K562 (cell line): ENCODE results near the gene BAMBI. TPM values are rescaled to one million over a fixed set of nuclear protein-coding genes. Genes with fewer than 3 reads are reported as not detected.

Experiments
- BRD9 ChIP-seq: fragments of 450-650 bp; IDR thresholded peaks from 2 replicates; pipeline ENCODE4 v1.6.1; 2018; ENCODE audit warnings: low read depth; ENCODE audit not compliant: partially characterized antibody
- C11orf30 ChIP-seq: fragments of 450-650 bp; IDR thresholded peaks from 2 replicates; pipeline ENCODE4 v1.6.1; 2016; ENCODE audit warnings: low read depth, mild to moderate bottlenecking
- CBX1 ChIP-seq: sonication (generic); IDR thresholded peaks from 2 replicates; pipeline ENCODE4 v1.6.1; 2016; ENCODE audit warnings: antibody characterized with exemption, low read depth, mild to moderate bottlenecking
- E2F3 ChIP-seq: fragments of 250-450 bp; sonication (Bioruptor Pico); IDR thresholded peaks from 2 replicates; pipeline ENCODE4 v1.4.0; 2020; ENCODE audit warnings: mild to moderate bottlenecking
- ELF4 ChIP-seq: fragments of 450-650 bp; formaldehyde crosslinking; IDR thresholded peaks from 2 replicates; pipeline ENCODE4 v1.4.0; 2022; ENCODE audit warnings: missing genetic modification characterization
- KLF13 ChIP-seq: fragments of 450-650 bp; IDR thresholded peaks from 2 replicates; pipeline ENCODE4 v1.6.1; 2016; ENCODE audit warnings: missing genetic modification characterization, low read depth, mild to moderate bottlenecking, missing compliant biosample characterization, moderate library complexity, borderline replicate concordance
- MYBL2 ChIP-seq, 2 experiments: fragments of 450-650 bp in 1 of 2; sonication (generic) in 1 of 2; formaldehyde crosslinking in 1 of 2; IDR thresholded peaks; 2 replicates each; pipeline versions ENCODE4 v1.6.1 to v1.8.1; 2017 to 2022; ENCODE audit warnings: borderline replicate concordance in 1 of 2, inconsistent platforms in 1 of 2, low read depth in 1 of 2, mild to moderate bottlenecking in 1 of 2, missing genetic modification reagents in 1 of 2, moderate library complexity in 1 of 2
- NEUROD1 ChIP-seq: fragments of 150-350 bp; IDR thresholded peaks from 2 replicates; pipeline ENCODE4 v1.6.1; 2014; ENCODE audit warnings: borderline replicate concordance, low read length, low read depth; ENCODE audit not compliant: partially characterized antibody
- PCBP1 ChIP-seq: fragments of 200-400 bp; formaldehyde crosslinking; IDR thresholded peaks from 2 replicates; pipeline ENCODE4 v1.6.1; 2018; ENCODE audit warnings: mild to moderate bottlenecking, low read depth, low read length; ENCODE audit not compliant: poor library complexity, severe bottlenecking
- PHTF2 ChIP-seq: fragments of 250-450 bp; sonication (Bioruptor Pico); IDR thresholded peaks from 2 replicates; pipeline ENCODE4 v1.5.0; 2021; ENCODE audit warnings: mild to moderate bottlenecking
- RBM25 ChIP-seq: fragments of 200-400 bp; formaldehyde crosslinking; IDR thresholded peaks from 2 replicates; pipeline ENCODE4 v1.6.1; 2018; ENCODE audit warnings: low read length, low read depth, moderate library complexity; ENCODE audit not compliant: severe bottlenecking
- TOE1 ChIP-seq, 2 experiments: fragments of 450-650 bp in 1 of 2; sonication (generic) in 1 of 2; formaldehyde crosslinking in 1 of 2; IDR thresholded peaks; 2 replicates each; pipeline versions ENCODE4 v1.7.1 to v1.8.0; 2016 to 2022; ENCODE audit warnings: borderline replicate concordance in 2 of 2, mild to moderate bottlenecking in 2 of 2, antibody characterized with exemption in 1 of 2, inconsistent platforms in 1 of 2, low read depth in 1 of 2, missing genetic modification reagents in 1 of 2, moderate library complexity in 1 of 2
- ZBED1 ChIP-seq: IDR thresholded peaks from 2 replicates; pipeline ENCODE4 v1.6.1; 2014
- ZNF766 ChIP-seq: fragments of 200-800 bp; sonication (Bioruptor generic); conservative IDR thresholded peaks from 2 replicates; pipeline ENCODE4 v1.6.1; 2016; ENCODE audit warnings: missing genetic modification characterization, missing compliant biosample characterization
- polyA plus RNA-seq, 8 experiments: library from polyadenylated mRNA; depleted of rRNA in 4 of 8; stranded (reverse) in 5 of 8; unstranded in 3 of 8; fragments of >200 nt; fragmentation: Nextera tagmentation in 2 of 8; fragmentation: Illumina TruSeq in 1 of 8; extraction: Ambion mirVana in 2 of 8; extraction: Trizol in 1 of 8; gene quantifications; 2 replicates each; pipeline versions ENCODE4 v1.2.1 to v1.2.3, GENCODE V29; 2011 to 2014; ENCODE audit warnings: inconsistent platforms in 1 of 8, missing spikeins in 1 of 8
- total RNA-seq, 7 experiments: library from RNA; depleted of rRNA in 6 of 7; stranded (reverse); fragments of >200 nt in 6 of 7; fragmentation: Illumina TruSeq in 2 of 7; extraction: Trizol in 2 of 7; gene quantifications; 2 replicates each; pipeline versions ENCODE4 v1.2.1 to v1.2.3, GENCODE V29; 2011 to 2021; ENCODE audit warnings: low replicate concordance in 1 of 7
- TF ChIP-seq, protein P1 (sequence below): fragments of 250-450 bp; sonication (Bioruptor Pico); IDR thresholded peaks from 2 replicates; pipeline ENCODE4 v1.4.0; 2020; ENCODE audit warnings: borderline replicate concordance
- TF ChIP-seq, protein P2 (sequence below): fragments of 250-450 bp; sonication (Bioruptor Pico); IDR thresholded peaks from 2 replicates; pipeline ENCODE4 v1.4.0; 2020
- TF ChIP-seq, protein P3 (sequence below): sonication (generic); formaldehyde crosslinking; IDR thresholded peaks from 2 replicates; pipeline ENCODE4 v1.5.0; 2020; ENCODE audit warnings: missing genetic modification reagents
- TF ChIP-seq, protein P4 (sequence below): sonication (generic); formaldehyde crosslinking; IDR thresholded peaks from 2 replicates; pipeline ENCODE4 v1.8.1; 2023; ENCODE audit warnings: mild to moderate bottlenecking, missing genetic modification reagents

Gene BAMBI
- total and polyA plus RNA-seq, 9 of the 15 experiments (the other 6 are each of a cell fraction or from before 2014, with no cell fraction given), result 2.0 to 21.8 (median 13.5) TPM

DNA sequence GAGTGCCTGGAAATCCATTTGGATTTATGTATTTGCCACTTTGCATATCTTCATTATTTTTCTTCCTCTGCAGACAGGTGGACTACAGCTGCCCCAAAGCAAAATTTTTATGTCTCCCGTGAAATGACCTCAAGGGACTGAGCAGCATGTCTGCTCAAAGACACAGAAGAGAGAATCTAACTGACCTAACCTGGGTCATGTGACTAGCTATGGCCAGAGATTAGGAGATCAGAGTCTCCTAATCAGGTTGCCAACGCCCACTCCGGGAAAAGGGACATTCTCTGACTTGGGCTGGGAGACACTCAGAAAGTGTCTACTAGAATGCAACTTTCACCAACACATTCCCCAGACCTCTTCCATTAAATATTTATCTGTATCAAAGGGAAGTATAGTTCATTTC is 2.5 kb upstream of the BAMBI start (continued):
- TF ChIP-seq NEUROD1 (no peak), TOE1 (IDR thresholded peaks at IDR 0.05; ENCODE audit: borderline replicate concordance) (peak; percentile 87), TOE1 (CRISPR knock-in tag; IDR thresholded peaks at IDR 0.05; ENCODE audit: borderline replicate concordance, low read depth) (no peak), BRD9 (no peak), ZNF766 (CRISPR knock-in tag) (no peak), RBM25 (no peak), ZBED1 (no peak), MYBL2 (IDR thresholded peaks at IDR 0.05; ENCODE audit: low read depth) (no peak), MYBL2 (CRISPR knock-in tag; IDR thresholded peaks at IDR 0.05; ENCODE audit: borderline replicate concordance) (no peak), PHTF2 (CRISPR knock-in tag) (no peak), C11orf30 (no peak), PCBP1 (no peak), KLF13 (0 out of 2 replicates have a peak, but pooled peaks have one; percentile 54), E2F3 (CRISPR knock-in tag) (no peak), ELF4 (CRISPR knock-in tag) (no peak), CBX1 (no peak)
- TF ChIP-seq, protein P1, sequence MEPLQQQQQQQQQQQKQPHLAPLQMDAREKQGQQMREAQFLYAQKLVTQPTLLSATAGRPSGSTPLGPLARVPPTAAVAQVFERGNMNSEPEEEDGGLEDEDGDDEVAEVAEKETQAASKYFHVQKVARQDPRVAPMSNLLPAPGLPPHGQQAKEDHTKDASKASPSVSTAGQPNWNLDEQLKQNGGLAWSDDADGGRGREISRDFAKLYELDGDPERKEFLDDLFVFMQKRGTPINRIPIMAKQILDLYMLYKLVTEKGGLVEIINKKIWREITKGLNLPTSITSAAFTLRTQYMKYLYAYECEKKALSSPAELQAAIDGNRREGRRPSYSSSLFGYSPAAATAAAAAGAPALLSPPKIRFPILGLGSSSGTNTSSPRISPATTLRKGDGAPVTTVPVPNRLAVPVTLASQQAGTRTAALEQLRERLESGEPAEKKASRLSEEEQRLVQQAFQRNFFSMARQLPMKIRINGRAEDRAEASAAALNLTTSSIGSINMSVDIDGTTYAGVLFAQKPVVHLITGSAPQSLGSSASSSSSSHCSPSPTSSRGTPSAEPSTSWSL (CRISPR knock-in tag), result no peak
- TF ChIP-seq, protein P2, sequence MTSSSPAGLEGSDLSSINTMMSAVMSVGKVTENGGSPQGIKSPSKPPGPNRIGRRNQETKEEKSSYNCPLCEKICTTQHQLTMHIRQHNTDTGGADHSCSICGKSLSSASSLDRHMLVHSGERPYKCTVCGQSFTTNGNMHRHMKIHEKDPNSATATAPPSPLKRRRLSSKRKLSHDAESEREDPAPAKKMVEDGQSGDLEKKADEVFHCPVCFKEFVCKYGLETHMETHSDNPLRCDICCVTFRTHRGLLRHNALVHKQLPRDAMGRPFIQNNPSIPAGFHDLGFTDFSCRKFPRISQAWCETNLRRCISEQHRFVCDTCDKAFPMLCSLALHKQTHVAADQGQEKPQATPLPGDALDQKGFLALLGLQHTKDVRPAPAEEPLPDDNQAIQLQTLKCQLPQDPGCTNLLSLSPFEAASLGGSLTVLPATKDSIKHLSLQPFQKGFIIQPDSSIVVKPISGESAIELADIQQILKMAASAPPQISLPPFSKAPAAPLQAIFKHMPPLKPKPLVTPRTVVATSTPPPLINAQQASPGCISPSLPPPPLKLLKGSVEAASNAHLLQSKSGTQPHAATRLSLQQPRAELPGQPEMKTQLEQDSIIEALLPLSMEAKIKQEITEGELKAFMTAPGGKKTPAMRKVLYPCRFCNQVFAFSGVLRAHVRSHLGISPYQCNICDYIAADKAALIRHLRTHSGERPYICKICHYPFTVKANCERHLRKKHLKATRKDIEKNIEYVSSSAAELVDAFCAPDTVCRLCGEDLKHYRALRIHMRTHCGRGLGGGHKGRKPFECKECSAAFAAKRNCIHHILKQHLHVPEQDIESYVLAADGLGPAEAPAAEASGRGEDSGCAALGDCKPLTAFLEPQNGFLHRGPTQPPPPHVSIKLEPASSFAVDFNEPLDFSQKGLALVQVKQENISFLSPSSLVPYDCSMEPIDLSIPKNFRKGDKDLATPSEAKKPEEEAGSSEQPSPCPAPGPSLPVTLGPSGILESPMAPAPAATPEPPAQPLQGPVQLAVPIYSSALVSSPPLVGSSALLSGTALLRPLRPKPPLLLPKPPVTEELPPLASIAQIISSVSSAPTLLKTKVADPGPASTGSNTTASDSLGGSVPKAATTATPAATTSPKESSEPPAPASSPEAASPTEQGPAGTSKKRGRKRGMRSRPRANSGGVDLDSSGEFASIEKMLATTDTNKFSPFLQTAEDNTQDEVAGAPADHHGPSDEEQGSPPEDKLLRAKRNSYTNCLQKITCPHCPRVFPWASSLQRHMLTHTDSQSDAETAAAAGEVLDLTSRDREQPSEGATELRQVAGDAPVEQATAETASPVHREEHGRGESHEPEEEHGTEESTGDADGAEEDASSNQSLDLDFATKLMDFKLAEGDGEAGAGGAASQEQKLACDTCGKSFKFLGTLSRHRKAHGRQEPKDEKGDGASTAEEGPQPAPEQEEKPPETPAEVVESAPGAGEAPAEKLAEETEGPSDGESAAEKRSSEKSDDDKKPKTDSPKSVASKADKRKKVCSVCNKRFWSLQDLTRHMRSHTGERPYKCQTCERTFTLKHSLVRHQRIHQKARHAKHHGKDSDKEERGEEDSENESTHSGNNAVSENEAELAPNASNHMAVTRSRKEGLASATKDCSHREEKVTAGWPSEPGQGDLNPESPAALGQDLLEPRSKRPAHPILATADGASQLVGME (CRISPR knock-in tag), result no peak
- TF ChIP-seq, protein P3, sequence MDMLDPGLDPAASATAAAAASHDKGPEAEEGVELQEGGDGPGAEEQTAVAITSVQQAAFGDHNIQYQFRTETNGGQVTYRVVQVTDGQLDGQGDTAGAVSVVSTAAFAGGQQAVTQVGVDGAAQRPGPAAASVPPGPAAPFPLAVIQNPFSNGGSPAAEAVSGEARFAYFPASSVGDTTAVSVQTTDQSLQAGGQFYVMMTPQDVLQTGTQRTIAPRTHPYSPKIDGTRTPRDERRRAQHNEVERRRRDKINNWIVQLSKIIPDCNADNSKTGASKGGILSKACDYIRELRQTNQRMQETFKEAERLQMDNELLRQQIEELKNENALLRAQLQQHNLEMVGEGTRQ (CRISPR knock-in tag), result peak; percentile 85
- TF ChIP-seq, protein P4, sequence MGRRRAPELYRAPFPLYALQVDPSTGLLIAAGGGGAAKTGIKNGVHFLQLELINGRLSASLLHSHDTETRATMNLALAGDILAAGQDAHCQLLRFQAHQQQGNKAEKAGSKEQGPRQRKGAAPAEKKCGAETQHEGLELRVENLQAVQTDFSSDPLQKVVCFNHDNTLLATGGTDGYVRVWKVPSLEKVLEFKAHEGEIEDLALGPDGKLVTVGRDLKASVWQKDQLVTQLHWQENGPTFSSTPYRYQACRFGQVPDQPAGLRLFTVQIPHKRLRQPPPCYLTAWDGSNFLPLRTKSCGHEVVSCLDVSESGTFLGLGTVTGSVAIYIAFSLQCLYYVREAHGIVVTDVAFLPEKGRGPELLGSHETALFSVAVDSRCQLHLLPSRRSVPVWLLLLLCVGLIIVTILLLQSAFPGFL (CRISPR knock-in tag), result no peak
